LNCAP (cell line): ENCODE data around the gene FBXW5.

Experiments
- CTCF ChIP-seq: fragments of 450-650 bp; IDR thresholded peaks from 2 replicates; pipeline ENCODE4 v1.5.1; 2017; ENCODE audit warnings: mild to moderate bottlenecking

The FBXW5 gene

DNA sequence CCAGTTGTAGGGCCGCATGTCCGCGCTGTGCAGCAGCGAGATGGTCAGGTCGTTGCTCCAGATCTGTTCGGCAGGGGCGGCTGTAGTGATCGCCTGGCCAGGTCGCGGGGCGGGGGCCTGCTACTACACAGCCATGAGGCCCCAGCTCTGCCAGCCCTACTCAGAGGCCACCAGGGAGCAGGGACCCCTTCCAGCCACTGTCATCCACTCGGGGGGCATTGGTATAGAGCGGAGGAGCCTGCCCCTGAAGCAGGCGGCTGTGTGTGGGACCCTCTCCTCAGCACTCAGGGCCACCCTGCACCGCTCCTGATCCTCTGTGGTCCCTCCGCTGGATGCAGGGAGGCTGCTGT, 1.7 kb downstream of the FBXW5 start:
- TF ChIP-seq CTCF: no peak

DNA sequence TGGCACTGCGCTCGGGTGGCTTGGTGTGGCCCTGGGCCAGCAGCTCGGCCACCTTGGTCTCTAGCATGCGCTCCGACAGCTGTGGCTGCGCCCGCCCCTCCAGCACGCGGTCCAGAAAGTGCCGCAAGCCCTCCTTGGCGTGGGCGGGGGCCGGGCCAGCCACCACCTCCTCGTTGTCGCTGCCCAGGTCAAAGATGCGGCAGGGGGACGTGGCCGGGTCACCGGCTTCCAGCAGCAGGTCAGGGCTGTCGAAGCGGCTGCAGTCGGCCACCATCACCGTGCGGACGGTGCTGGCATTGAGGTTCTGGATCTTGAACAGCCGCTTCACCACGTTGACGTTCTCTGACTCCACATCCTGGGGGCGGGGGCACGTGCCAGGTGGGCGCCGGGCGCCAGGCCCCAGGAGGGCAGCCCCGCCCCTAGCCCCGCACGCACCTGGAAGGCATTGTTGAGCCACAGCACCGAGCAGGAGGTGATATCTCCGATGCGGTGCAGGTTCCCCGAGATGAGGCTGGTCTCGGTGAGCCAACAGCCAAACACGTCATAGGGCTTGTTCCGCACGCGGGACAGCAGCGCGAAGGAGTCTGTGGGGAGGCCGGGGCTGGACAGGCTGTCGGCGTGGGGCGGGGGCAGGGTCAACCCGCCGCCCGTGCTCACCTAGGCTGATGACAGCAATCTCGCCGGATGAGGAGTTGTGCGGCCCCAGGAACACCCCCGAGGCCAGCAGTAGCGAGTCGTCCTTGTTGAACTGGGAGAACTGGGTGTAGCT, 2.2 kb downstream of the FBXW5 start:
- TF ChIP-seq CTCF: no peak

DNA sequence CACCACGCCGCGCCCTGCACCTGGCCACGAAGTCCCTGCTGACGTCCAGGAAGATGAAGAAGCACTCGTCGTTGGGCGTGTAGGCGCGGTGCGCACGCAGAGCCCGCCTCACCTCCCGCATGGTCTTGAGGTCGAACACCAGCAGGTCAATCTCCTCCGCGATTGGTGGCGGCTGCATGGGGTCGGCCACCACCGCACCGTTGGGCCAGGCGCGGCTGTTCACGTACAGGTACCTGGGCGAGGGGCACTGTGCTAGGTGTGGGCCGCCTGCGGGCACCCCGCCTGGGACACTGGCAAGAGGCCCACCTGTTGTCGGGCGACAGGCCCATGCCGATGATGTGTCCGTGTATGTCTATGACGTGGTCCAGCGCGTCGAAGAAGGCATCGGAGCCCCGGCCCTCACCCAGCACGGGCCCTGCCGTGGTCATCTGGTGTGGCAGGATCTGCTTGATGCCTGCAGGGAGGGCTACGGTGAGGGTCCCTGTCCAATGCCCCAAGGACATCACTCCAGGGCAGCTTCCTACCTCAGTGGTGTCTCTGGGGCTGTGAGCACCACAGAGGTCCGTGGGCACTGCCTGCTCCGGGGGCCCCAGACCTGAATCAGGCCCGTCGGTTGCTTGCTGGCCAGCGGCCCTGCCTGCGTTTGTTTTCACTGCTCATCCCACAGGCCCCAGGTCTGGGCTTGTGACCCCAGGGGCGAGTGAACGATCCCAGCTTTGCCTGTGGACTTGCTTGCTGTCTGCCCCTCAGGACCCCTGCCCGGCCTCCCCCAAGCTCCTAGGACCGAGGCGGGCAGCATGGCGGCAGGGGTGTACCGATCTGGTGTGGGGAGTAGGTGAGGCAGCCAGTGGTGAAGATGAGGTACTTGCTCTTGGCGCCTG, 3.1 kb downstream of the FBXW5 start:
- TF ChIP-seq CTCF: no peak

DNA sequence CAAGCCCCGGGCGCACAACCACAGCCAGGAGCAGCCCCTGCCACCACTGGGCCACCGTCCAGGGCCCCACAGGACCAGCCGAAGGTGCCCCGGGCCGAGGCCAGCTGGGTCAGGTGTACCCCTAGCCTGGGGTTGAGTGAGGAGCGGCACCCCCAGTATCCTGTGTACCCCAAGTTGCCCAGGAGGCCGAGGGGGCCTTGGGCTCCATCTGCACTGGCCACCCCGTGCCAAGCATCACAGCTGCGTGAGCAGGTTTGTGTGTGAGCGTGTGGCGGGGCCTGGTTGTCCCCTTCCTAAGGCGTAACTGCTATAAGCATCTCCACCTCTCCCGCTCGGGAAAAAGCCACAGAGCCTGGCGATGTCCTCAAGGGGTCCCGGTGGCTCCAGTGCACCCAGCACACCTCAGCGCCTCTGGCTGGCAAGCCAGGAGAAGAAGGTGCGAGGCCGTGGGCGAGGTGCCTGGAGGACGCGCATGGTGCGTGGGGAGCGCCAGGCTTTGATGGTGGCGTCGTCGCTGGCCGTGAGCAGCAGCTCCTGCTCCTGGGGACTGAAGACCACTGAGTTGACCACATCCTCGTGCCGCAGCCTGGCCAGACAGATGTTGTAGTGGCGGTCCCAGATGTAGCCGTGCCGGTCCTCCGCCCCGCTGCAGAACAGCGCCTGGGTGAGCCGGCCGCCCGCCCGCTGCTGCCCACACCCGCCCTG, 3.9 kb downstream of the FBXW5 start:
- no peak for TF ChIP-seq CTCF

- no peak for TF ChIP-seq CTCF
These were observed 4.5 kb downstream of the FBXW5 start for GRCh38 chr9:136939996-136940525.

GRCh38 chr9:136939431-136939995, 5.0 kb downstream of the FBXW5 start:
- no peak for TF ChIP-seq CTCF
